Neural cell (in vitro differentiated cells): ENCODE measurements around the gene OBSCN.

ENCODE experiments used
- EP300 ChIP-seq: fragments of 450-650 bp; conservative IDR thresholded peaks from 2 replicates; pipeline ENCODE4 v1.6.1; 2014; ENCODE audit warnings: antibody characterized with exemption, mild to moderate bottlenecking, moderate library complexity; ENCODE audit not compliant: poor library complexity, severe bottlenecking
- EZH2 ChIP-seq: fragments of 200-600, 300-800 bp; shearing (Covaris generic), sonication (generic); IDR thresholded peaks from 2 replicates; pipeline ENCODE4 v1.6.1; 2014; ENCODE audit warnings: antibody characterized with exemption, low read length, borderline replicate concordance, mild to moderate bottlenecking; ENCODE audit not compliant: insufficient read depth, poor library complexity, severe bottlenecking
- POLR2AphosphoS5 ChIP-seq: IDR thresholded peaks from 2 replicates; pipeline ENCODE4 v1.6.1; 2012
- RAD21 ChIP-seq: fragments of 450-650 bp; conservative IDR thresholded peaks from 2 replicates; pipeline ENCODE4 v1.6.1; 2014; ENCODE audit warnings: antibody characterized with exemption, mild to moderate bottlenecking, moderate library complexity
- TAF1 ChIP-seq: IDR thresholded peaks from 2 replicates; pipeline ENCODE4 v1.6.1; 2012; ENCODE audit warnings: low read depth
- TF ChIP-seq, protein P1 (sequence below): fragments of 450-650 bp; IDR thresholded peaks from 2 replicates; pipeline ENCODE4 v1.5.1; 2014; ENCODE audit warnings: antibody characterized with exemption, mild to moderate bottlenecking, moderate library complexity; ENCODE audit not compliant: poor library complexity, severe bottlenecking

- TF ChIP-seq TAF1 (no peak), EZH2 (no peak), RAD21 (no peak), EP300 (no peak), POLR2AphosphoS5 (no peak)
- TF ChIP-seq, protein P1, sequence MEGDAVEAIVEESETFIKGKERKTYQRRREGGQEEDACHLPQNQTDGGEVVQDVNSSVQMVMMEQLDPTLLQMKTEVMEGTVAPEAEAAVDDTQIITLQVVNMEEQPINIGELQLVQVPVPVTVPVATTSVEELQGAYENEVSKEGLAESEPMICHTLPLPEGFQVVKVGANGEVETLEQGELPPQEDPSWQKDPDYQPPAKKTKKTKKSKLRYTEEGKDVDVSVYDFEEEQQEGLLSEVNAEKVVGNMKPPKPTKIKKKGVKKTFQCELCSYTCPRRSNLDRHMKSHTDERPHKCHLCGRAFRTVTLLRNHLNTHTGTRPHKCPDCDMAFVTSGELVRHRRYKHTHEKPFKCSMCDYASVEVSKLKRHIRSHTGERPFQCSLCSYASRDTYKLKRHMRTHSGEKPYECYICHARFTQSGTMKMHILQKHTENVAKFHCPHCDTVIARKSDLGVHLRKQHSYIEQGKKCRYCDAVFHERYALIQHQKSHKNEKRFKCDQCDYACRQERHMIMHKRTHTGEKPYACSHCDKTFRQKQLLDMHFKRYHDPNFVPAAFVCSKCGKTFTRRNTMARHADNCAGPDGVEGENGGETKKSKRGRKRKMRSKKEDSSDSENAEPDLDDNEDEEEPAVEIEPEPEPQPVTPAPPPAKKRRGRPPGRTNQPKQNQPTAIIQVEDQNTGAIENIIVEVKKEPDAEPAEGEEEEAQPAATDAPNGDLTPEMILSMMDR: no peak
These were observed 205.6 kb downstream of the OBSCN start for GRCh38 chr1:228413241-228414010.
